OCI-LY7 (cell line): ENCODE results near the gene PPP2R5C. TPM values are rescaled to one million over a fixed set of nuclear protein-coding genes. Genes with fewer than 3 reads are reported as not detected.

Experiments
- BruUV-seq: library from RNA; stranded (reverse); fragments of 400-500 nt; replicated peaks from 2 replicates; lab custom pipeline; 2021; lab: Mats Ljungman, UMichigan
- CTCF ChIA-PET: fragments of 300-600 bp; sonication (Branson Sonifier 250); formaldehyde crosslinking; loops from one replicate; lab custom pipeline; 2022; ENCODE audit warnings: antibody characterized with exemption; ENCODE audit not compliant: unreplicated experiment; lab: Charles Lee
- POLR2A ChIA-PET: fragments of 300-600 bp; sonication (Branson Sonifier 250); formaldehyde crosslinking; loops from one replicate; lab custom pipeline; 2022; ENCODE audit warnings: antibody characterized with exemption; lab: Charles Lee
- DNase-seq: peaks from one replicate; pipeline ENCODE4 v3.0.0-alpha.2; 2015; ENCODE audit warnings: low spot score
- H2AFZ ChIP-seq: fragments of 200-600 bp; sonication (generic), shearing (Covaris generic); 2 replicates; pipeline ENCODE4 v1.6.1; 2014; ENCODE audit warnings: mild to moderate bottlenecking, antibody characterized with exemption, low read length, moderate library complexity
- H3K27ac ChIP-seq: fragments of 200-600 bp; sonication (generic); 2 replicates; pipeline ENCODE4 v1.5.1; 2014; ENCODE audit warnings: mixed run types, low read depth, mild to moderate bottlenecking, moderate library complexity, low read length, inconsistent platforms; ENCODE audit not compliant: poor library complexity, severe bottlenecking
- H3K36me3 ChIP-seq: fragments of 200-600 bp; sonication (generic); 2 replicates; pipeline ENCODE4 v1.6.1; 2014; ENCODE audit warnings: mild to moderate bottlenecking, antibody characterized with exemption, low read length, moderate library complexity, mixed read lengths; ENCODE audit not compliant: insufficient read depth
- H3K4me1 ChIP-seq: fragments of 200-600 bp; sonication (generic); 2 replicates; pipeline ENCODE4 v1.5.1; 2014; ENCODE audit warnings: mild to moderate bottlenecking, low read length; ENCODE audit not compliant: insufficient read depth, poor library complexity, severe bottlenecking
- H3K4me2 ChIP-seq: fragments of 200-600 bp; sonication (generic); 2 replicates; pipeline ENCODE4 v1.6.1; 2014; ENCODE audit warnings: mild to moderate bottlenecking, low read length
- H3K4me3 ChIP-seq: fragments of 200-600 bp; sonication (generic); 2 replicates; pipeline ENCODE4 v1.5.1; 2014; ENCODE audit warnings: mild to moderate bottlenecking, low read depth, low read length; ENCODE audit not compliant: poor library complexity, severe bottlenecking
- H3K79me2 ChIP-seq: fragments of 200-600 bp; sonication (generic); 2 replicates; pipeline ENCODE4 v1.6.1; 2016; ENCODE audit warnings: low read depth, mild to moderate bottlenecking, low read length, moderate library complexity, mixed read lengths; ENCODE audit not compliant: insufficient read depth
- H3K9me2 ChIP-seq: fragments of 200-600 bp; sonication (generic); 2 replicates; pipeline ENCODE4 v1.6.1; 2016; ENCODE audit warnings: mild to moderate bottlenecking, low read length, mixed read lengths; ENCODE audit not compliant: insufficient read depth
- H3K9me3 ChIP-seq: fragments of 200-600 bp; sonication (generic); 2 replicates; pipeline ENCODE4 v1.6.1; 2014; ENCODE audit warnings: mild to moderate bottlenecking, mixed run types, low read length, mixed read lengths
- H4K20me1 ChIP-seq: fragments of 200-600 bp; sonication (generic); 2 replicates; pipeline ENCODE4 v1.6.1; 2014; ENCODE audit warnings: mild to moderate bottlenecking, antibody characterized with exemption, low read length, moderate library complexity, mixed read lengths; ENCODE audit not compliant: insufficient read depth
- CTCF ChIP-seq: fragments of 200-600 bp; sonication (generic); conservative IDR thresholded peaks from 2 replicates; pipeline ENCODE4 v1.5.1; 2014; ENCODE audit warnings: mild to moderate bottlenecking, antibody characterized with exemption, low read length, moderate library complexity, mixed read lengths
- EZH2phosphoT487 ChIP-seq: fragments of 200-600 bp; sonication (generic); IDR thresholded peaks from 2 replicates; pipeline ENCODE4 v1.6.1; 2018; ENCODE audit warnings: low read depth, borderline replicate concordance, mild to moderate bottlenecking, mixed run types, antibody characterized with exemption, low read length, moderate library complexity, mixed read lengths
- intact Hi-C: fragments of 100-400 bp; cut with micrococcal nuclease; formaldehyde crosslinking; loops from one replicate; pipeline ENCODE4 v1.10.0; 2022; ENCODE audit not compliant: unreplicated experiment
- total RNA-seq, 2 experiments: library from RNA; depleted of rRNA in 1 of 2; stranded (reverse); fragments of >200 nt in 1 of 2; shearing (Covaris generic) in 1 of 2; gene quantifications; 2 replicates each; pipeline ENCODE4 v1.2.3, GENCODE V29; 2014 to 2022

The PPP2R5C gene
- total RNA-seq, 2 experiments from 2014 or later, result 161 to 236 TPM

- no peak overlapping the region for H3K27ac ChIP-seq
- POLR2A ChIA-PET, result interaction anchor here (0.6 to 1.6 kb wide), 5 partner anchors 12 to 445 kb away, joined by 3 to 9 read pairs (median 5); no protein-coding TSS in a partner anchor
- H3K9me2 ChIP-seq, result no peaks in the 10 kb centered on the region
- H4K20me1 ChIP-seq, result peaks cover 43% of the 10 kb centered on the region
- peak overlapping the region; percentile 42 for H3K4me2 ChIP-seq
- BruUV-seq, result no TSS peak
- H2AFZ ChIP-seq, result no peak overlapping the region
- H3K36me3 ChIP-seq, result peaks cover 41% of the 10 kb centered on the region
- no peak for TF ChIP-seq CTCF
- no peak for TF ChIP-seq EZH2phosphoT487
- no peak overlapping the region for H3K4me3 ChIP-seq
- no peak for DNase-seq
- CTCF ChIA-PET, result no interaction called here
- H3K79me2 ChIP-seq, result peaks cover 94% of the 10 kb centered on the region
- intact Hi-C loops, result no loop called here
- peaks cover 64% of the 10 kb centered on the region for H3K4me1 ChIP-seq
- no peaks in the 10 kb centered on the region for H3K9me3 ChIP-seq
These were observed 74.1 kb downstream of the PPP2R5C start for GRCh38 chr14:101835566-101835965.

- DNase-seq, result no peak
- Histone ChIP-seq H3K36me3 (peaks cover 36% of the 10 kb centered on the region), H3K9me2 (no peaks in the 10 kb centered on the region), H3K4me3 (no peak overlapping the region), H3K4me1 (peaks cover 70% of the 10 kb centered on the region), H3K9me3 (no peaks in the 10 kb centered on the region), H2AFZ (no peak overlapping the region), H4K20me1 (peaks cover 40% of the 10 kb centered on the region), H3K4me2 (peak overlapping the region; percentile 42; the same call in 1 of the 2 replicates), H3K79me2 (peaks cover 94% of the 10 kb centered on the region), H3K27ac (no peak overlapping the region)
- TF ChIP-seq EZH2phosphoT487, result no peak
- TF ChIP-seq CTCF, result no peak
- intact Hi-C loops, result no loop called here
- POLR2A ChIA-PET, result interaction anchor here (0.7 to 1.6 kb wide), 8 partner anchors 9 to 45 kb away, joined by 3 to 9 read pairs (median 6); no protein-coding TSS in a partner anchor
- no TSS peak for BruUV-seq
- CTCF ChIA-PET, result no interaction called here
These were observed 74.6 kb downstream of the PPP2R5C start for GRCh38 chr14:101836135-101836534.

- no peak for DNase-seq
- no TSS peak for BruUV-seq
- POLR2A ChIA-PET, result interaction anchor here (0.6 kb wide), 1 partner anchor 58 kb away, joined by 4 read pairs; no protein-coding TSS in a partner anchor
- Histone ChIP-seq H3K9me2 (no peaks in the 10 kb centered on the region), H3K27ac (peak overlapping the region; percentile 8), H4K20me1 (peaks cover 41% of the 10 kb centered on the region), H3K79me2 (peaks cover 85% of the 10 kb centered on the region), H3K36me3 (peaks cover 14% of the 10 kb centered on the region), H3K9me3 (no peaks in the 10 kb centered on the region), H2AFZ (no peak overlapping the region), H3K4me2 (peak overlapping the region; percentile 52), H3K4me3 (peak overlapping the region; percentile 5), H3K4me1 (peaks cover 93% of the 10 kb centered on the region)
- CTCF ChIA-PET, result no interaction called here
- intact Hi-C loops, result loop anchor here (2.0 kb wide), 1 partner anchor 14 kb away; no protein-coding TSS in a partner anchor
- no peak for TF ChIP-seq CTCF
- no peak for TF ChIP-seq EZH2phosphoT487
These were observed 77.0 kb downstream of the PPP2R5C start for GRCh38 chr14:101838476-101838875.
